ENCODE measurements around the gene HTATIP2.
"Not testable (repeated sequence)": the region's sequence is repeated elsewhere in the genome, so short reads cannot be mapped to it uniquely, and the experiment has no call there.

HTATIP2 gene

DNA sequence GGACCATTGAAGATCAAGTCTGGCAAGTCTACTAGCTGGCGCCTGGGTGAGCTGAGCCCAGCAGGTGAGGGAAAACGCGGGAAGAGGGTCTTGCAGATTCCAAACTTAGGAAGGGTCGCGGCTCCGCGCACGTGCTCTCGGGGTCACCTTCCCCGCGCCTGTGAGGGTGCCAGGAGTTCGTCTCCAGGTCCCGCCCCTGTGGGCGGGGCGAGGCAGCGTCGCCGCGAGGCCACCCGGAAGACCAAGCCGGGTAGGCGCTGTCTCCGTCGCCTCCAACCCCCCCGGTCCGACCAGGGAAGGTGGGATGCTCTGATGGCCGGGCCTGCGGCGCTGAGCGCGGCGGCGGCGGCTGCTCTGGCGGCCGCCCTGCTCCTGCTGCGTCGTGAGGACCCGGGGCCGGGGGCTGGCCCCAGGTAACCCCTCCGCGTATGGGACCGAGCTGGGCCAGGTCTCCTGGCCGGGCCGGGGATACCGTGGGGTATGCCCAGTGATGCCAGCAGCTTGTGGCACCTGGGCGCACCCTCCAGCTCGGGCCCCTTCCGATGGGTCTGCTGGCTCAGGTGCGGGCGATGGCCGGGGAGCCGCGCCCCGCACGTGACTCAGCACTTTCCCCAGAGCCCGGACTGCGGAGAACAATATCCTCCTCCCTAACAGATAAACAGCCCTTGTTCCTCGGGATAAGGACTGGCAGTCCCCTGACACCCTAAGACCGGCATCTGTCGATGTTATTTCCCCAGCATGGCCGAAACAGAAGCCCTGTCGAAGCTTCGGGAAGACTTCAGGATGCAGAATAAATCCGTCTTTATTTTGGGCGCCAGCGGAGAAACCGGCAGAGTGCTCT is at the start of gene HTATIP2:
Gene HTATIP2, plus strand, starts transcription at position 215 of the 841 bp plus-strand sequence. Its CDS starts 524 bp downstream, at position 739.
- DNase-seq, result peak; percentile 75

GRCh38 chr11:20315800-20316199 is 47.7 kb upstream of the HTATIP2 start:
- DNase-seq, result no peak

DNA sequence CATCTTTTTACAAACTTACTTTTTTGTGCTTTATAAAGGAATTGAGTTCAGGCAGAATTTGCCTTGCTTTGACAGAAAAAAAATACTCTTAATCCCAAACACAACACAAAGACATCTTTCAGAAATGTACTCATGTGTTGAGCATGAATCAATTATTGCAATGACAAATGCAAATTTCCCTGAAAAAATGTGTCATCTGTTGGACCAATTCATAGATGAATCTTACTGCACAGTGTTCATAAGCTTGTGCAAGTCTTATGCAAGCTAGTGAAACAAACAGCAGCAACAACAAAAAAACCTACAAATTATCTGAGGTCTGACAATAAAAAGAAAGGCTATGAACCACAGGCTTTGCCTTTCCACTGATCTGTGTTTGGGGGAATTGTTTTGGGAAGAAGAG is 42.3 kb upstream of the HTATIP2 start:
- DNase-seq, result no peak

GRCh38 chr11:20327377-20327935 is 36.1 kb upstream of the HTATIP2 start:
- DNase-seq, result no peak

DNA sequence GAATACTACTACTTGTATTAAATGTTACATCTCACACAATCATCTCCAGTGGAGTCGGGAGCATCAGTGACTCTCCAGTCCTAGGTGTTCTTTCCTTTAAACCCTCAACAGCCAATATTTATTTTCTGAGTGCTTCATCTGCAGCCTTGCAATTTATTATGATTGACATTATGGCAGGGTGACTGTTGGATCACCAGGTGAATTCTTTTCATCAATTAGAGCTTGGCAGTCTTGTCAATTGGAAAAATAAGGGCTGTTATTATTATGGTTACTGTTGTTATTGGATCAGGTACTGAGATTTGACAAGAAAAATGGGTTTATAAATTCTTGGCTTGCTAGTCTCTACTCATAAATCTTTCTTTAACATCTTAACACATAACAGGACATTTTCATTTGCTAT is 27.5 kb upstream of the HTATIP2 start:
- DNase-seq, result no peak

- no peak for DNase-seq
These were observed 25.9 kb upstream of the HTATIP2 start for GRCh38 chr11:20337526-20338154.

- DNase-seq, result no peak
These were observed 21.0 kb upstream of the HTATIP2 start for GRCh38 chr11:20342347-20343141.

GRCh38 chr11:20351136-20351535 is 12.4 kb upstream of the HTATIP2 start:
- DNase-seq, result no peak

GRCh38 chr11:20351751-20352262 is 11.7 kb upstream of the HTATIP2 start:
- DNase-seq, result no peak

- no peak for DNase-seq
These were observed 9.6 kb upstream of the HTATIP2 start for GRCh38 chr11:20353829-20354434.

GRCh38 chr11:20355221-20356219 is 8.0 kb upstream of the HTATIP2 start:
- DNase-seq, result peak; percentile 23

DNA sequence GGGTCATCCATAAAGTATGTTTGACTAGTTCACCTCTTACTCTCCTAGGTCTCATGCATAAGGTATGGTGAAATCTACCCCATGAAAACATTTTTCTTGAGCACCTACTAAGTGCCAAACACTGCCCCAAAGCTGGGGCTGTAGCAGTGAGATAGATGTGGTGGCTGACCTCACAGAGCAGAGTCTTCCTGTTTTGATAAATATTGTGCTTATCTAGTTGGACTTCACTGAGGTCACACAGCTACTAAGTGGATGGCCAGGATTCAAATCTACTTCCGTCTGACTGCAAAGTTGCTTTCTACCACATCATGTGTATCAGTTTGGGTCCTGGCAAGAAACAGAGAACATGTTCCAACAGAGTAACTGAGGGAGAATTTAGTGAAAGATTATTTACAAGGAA is 6.4 kb upstream of the HTATIP2 start:
- no peak for DNase-seq

- peak; percentile 18 for DNase-seq
These were observed 2.9 kb upstream of the HTATIP2 start for GRCh38 chr11:20360650-20361049.

GRCh38 chr11:20362481-20362880 is 1.0 kb upstream of the HTATIP2 start:
- DNase-seq, result no peak

DNA sequence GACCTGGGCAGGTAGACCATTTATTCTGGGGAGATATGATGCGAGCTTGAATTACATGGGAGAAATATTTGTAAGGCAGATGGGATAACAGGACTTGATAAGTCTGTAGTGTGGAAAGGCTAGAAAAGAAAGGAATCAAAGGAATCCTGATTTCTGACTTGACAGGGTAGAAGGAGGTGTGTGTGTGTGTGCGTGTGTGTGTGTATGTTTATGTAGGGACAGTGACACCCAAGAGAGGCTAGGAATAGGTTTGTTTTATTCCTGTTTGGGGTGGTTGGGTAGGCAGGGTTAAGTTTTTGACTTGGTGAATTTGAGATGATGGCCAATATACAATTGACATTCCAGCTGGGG is 390 bp upstream of the HTATIP2 start:
- no peak for DNase-seq

DNA sequence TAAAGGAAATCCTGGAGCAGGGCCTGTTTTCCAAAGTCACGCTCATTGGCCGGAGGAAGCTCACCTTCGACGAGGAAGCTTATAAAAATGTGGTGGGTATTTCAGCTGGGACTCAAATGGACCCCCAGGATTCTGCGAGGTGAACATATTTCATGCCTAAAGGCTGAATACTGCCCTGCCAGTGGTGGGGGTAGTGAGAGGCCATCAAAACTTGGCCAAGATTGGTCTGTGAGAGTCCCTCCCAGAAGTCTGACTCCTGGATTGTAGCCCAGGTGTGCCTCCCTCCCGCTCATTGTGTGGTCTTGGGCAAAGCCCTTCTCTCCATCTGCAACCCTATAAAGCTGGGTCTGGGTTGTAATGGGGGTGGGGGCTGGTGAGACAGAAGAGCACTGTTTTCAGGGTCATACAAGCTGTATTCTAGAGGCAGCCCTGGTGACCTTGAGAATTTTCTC is 853 bp downstream of the HTATIP2 start:
- no peak for DNase-seq

- DNase-seq, result not testable (repeated sequence)
These were observed 2.0 kb downstream of the HTATIP2 start for GRCh38 chr11:20365465-20365864.

- DNase-seq, result peak; percentile 62
These were observed 3.9 kb downstream of the HTATIP2 start for GRCh38 chr11:20367313-20367948.

- no peak for DNase-seq
These were observed 4.9 kb downstream of the HTATIP2 start for GRCh38 chr11:20368438-20368837.

DNA sequence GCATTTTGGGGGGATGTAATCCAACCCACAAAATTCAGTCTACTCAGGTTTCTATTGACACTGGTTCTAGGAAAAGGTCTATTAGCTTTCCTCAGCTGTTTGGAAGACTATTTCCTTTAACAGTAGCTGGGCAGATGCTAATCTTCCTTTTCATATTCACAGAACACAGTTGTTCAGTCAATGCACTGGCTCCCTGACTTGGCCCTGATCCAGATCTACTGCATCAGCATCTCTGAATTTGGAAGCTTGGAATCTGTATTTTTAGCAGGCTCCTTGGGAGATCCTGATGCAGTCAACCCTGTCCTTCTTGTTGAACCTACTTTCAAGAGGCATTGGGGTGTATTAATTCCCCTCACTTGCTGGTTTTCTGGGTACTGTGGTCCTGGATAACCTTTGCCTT is 6.3 kb downstream of the HTATIP2 start:
- DNase-seq, result no peak

Measured in stimulated activated CD4-positive, alpha-beta T cell treated with anti-CD3 and anti-CD28 coated beads, Interleukin-12 subunit alpha, Interleukin-12 subunit beta, amount 100 ng/mL, for 4 hours (primary cell).